Adrenal gland (tissue), 5 donors: Measurements from ENCODE around the gene LRRK1.

Experiments used
- CTCF ChIP-seq, 6 experiments: fragments of 450-650 bp in 4 of 6; fragments of 200-600 bp in 2 of 6; sonication (generic) in 1 of 6; IDR thresholded peaks; 1 replicate in 5 of 6; 2 replicates in 1 of 6; pipeline versions ENCODE4 v1.5.1 to v1.8.0; 2016 to 2021; ENCODE audit warnings: antibody characterized with exemption in 6 of 6, mild to moderate bottlenecking in 2 of 6, moderate library complexity in 1 of 6
- POLR2A ChIP-seq, 2 donors: fragments of 450-650 bp; IDR thresholded peaks; one replicate each; pipeline ENCODE4 v1.6.1; 2017; ENCODE audit warnings: antibody characterized with exemption in 2 of 2, mild to moderate bottlenecking in 2 of 2, moderate library complexity in 1 of 2
- donor health status: DM: no; HTN: no; CAD: no.

GRCh38 chr15:101019366-101019896, 100.3 kb downstream of the LRRK1 start:
- TF ChIP-seq CTCF (IDR thresholded peaks at IDR 0.05), result no peak
- no peak for TF ChIP-seq POLR2A (IDR thresholded peaks at IDR 0.05)
